Effector CD8-positive, alpha-beta T cell (primary cell): Measurements from ENCODE around the gene GCLC.

Experiments used
- DNase-seq: peaks from one replicate; lab custom pipeline; 2025; lab: John Stamatoyannopoulos, UW

The GCLC gene

DNA sequence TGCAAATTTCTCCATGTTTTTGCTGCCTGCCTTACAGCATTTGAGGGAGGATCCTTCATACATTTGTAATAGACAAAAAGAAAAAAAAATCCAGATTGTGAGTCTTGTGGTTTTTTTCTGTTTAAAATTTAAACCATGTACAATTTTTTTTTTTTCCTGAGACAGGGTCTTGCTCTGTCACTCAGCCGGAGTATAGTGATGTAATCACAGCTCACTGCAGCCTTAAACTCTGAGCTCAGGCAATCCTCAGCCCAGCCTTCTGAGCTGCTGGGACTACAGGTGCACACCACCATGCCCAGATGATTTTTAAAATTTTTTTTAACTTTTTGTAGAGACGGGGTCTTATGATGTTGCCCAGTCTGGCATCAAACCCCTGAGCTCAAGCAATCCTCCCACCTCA is 97.0 kb downstream of the GCLC start:
- no peak for DNase-seq
